GM19025 (cell line): Measurements from ENCODE around the gene NTF4.
"Not testable (repeated sequence)": the region's sequence is repeated elsewhere in the genome, so short reads cannot be mapped to it uniquely, and the experiment has no call there.

Source experiments
- ATAC-seq: cut with Tn5 transposase; IDR thresholded peaks from one replicate; pipeline ENCODE4 v1.9.1; 2021; ENCODE audit warnings: mild to moderate bottlenecking, low read depth, moderate library complexity; ENCODE audit not compliant: unreplicated experiment

NTF4 gene

GRCh38 chr19:49091391-49092038, 26.9 kb upstream of the NTF4 start:
- no peak for ATAC-seq

- no peak for ATAC-seq
These were observed 21.7 kb upstream of the NTF4 start for GRCh38 chr19:49086296-49086695.

DNA sequence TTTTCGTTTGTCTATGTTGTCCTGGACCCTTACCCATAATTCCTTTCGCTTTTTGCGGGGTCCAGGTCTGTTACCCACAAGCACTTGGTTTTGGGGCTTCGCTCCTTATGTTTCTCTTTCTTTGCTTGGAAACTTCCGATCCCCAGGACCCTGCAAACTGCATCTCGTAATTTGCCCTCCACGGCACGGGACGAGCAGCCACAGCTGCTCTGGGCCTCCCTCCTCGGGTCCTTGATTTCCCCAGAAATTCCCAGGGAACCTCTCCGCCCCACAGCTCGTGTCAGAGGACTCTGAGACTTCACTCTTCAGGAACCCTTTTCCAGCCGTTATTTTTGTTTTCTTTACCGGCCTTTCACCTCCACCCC, 21.2 kb upstream of the NTF4 start:
- ATAC-seq: no peak

- ATAC-seq: peak; percentile 81
These were observed 20.6 kb upstream of the NTF4 start, which contains the start of gene SNRNP70 for GRCh38 chr19:49085020-49085867. SNRNP70 (plus strand) TSS chr19:49085451; CDS start chr19:49086415, 964 bp downstream.

GRCh38 chr19:49084206-49085019, 19.8 kb upstream of the NTF4 start:
- ATAC-seq: no peak

DNA sequence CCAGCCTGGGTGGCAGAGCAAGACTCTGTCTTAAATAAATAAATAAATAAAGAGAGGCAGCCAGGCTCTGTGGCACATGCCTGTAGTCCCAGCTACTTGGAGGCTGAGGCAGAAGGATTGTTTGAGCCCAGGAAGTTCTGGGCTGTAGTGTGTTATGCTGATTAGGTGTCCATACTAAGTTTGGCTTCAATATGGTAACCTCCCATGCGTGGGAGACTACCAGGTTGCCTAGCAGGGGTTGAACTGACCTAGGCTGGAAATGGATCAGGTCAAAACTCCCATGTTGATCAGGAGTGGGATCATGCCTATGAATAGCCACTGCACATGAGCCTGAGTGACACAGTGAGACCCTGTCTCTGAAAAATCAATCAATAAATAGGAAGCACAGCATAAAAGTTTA, 16.7 kb upstream of the NTF4 start:
- ATAC-seq: no peak

DNA sequence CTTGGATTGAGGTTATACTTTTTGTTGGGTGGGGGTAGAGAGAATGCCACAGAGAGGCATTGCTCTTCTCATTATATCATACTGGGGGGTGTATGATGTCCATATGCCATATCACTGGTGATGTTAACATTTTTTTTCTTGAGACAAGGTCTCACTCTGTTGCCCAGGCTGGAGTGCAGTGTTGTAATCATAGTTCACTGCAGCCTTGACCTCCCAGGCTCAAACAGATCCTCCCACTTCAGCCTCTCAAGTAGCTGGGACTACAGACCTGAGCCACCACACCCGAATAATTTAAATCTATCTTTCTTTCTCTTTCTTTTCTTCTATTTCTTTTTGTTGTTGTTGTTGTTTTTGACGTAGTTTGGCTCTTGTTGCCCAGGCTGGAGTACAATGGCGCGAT, 15.8 kb upstream of the NTF4 start:
- ATAC-seq: no peak

- not testable (repeated sequence) for ATAC-seq
These were observed 10.3 kb upstream of the NTF4 start for GRCh38 chr19:49074869-49075268.

GRCh38 chr19:49073514-49074378, 9.1 kb upstream of the NTF4 start:
- ATAC-seq: no peak

GRCh38 chr19:49071860-49072547, 7.4 kb upstream of the NTF4 start:
- no peak for ATAC-seq

DNA sequence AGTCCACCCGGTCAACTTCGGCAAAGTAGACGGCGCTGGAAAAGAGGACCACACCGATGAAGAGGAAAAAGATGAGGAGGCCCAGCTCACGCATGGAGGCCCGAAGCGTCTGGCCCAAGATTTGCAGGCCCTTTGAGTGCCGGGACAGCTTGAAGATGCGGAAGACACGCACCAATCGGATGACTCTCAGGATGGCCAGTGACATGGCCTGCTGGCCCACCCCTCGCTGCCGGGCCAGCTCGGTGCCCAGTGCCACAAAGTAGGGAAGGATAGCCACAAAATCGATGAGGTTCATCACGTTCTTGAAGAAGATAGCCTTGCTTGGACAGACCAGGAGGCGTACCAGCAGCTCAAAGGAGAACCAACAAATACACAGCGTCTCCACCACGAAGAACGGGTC, 5.8 kb upstream of the NTF4 start:
- no peak for ATAC-seq

DNA sequence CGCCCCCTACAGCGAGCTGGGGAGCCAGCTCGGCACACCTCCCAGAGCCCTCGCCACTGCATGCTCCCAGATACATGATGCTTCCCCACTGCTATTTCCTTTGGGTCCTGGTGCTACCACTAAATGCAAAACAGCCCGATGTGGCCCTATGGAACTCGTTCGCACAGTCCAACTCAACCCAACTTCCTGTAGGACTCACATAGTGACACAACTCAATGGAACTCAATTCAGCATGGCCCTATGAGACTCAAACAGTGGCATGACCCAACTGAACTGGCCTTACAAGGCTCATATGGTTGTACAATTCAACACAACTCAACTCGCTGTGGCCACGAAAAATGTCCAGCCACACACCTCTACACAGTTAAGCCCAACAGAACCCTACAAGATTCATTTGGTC, 4.4 kb upstream of the NTF4 start:
- no peak for ATAC-seq

DNA sequence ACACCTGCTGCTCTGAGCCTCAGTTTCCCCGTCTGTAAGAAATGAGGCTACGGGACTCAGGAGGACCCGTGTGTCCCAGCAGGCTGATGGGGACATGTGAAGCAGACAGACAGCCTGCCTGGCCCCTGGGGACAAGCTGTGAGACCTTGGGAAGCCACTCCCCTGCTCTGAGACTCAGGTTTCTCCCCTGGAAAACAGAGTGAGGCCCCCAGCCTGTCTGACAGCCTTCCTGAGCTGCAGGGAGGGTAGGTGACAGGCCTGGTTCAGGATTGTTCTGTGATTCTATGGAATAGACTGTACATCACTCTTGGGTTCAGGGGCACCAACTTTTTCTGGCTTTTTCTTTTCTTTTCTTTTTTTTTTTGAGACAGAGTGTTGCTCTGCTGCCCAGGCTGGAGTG, 2.9 kb upstream of the NTF4 start:
- ATAC-seq: no peak

GRCh38 chr19:49065905-49066512, 1.4 kb upstream of the NTF4 start:
- ATAC-seq: no peak

DNA sequence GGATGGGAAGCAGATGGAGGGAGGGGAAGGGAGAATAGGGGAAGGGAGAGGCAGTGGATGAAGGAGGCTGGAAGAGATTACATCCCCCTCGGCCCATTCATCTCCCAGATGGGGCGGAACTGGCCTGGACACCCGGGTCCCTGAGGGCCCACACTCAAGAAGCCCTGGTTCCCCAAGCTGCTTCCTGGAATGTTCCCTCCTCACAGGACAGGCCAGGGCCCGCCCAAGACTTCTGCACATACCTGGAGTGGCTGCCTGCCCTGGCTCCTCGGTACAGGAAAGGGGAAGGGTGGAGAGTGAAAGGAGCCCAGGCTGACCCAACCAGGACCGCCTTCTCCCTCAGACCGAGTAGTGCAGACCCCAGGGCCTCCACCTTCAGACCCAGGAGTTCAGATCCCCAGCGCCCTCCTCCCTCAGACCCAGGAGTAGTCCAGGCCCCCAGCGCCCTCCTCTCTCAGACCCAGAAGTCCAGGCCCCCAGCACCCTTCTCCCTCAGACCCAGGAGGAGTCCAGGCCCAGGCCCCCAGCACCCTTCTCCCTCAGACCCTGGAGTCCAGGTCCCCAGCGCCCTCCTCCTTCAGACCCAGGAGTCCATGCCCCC, 489 bp downstream of the NTF4 start:
- no peak for ATAC-seq

GRCh38 chr19:49061445-49061844, 3.2 kb downstream of the NTF4 start:
- ATAC-seq: no peak

DNA sequence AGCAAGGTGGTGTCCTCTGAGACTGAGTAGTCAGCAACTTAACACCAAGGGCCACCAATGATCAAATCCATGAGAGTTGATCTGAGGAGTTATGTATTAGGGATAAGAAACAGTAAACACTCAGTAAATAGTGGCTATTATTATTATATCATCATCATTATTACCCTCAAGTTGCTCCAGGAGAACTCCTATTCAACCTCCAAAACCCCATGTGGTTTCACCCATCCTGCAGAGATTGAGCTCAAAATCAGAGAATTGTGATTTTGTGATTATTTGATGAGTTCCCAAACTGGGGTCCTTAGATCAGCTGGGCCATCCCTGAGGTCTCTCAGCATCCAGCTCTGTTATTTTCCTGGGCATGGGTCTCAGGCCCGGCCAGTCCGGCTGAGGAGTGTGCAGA, 3.6 kb downstream of the NTF4 start:
- no peak for ATAC-seq

DNA sequence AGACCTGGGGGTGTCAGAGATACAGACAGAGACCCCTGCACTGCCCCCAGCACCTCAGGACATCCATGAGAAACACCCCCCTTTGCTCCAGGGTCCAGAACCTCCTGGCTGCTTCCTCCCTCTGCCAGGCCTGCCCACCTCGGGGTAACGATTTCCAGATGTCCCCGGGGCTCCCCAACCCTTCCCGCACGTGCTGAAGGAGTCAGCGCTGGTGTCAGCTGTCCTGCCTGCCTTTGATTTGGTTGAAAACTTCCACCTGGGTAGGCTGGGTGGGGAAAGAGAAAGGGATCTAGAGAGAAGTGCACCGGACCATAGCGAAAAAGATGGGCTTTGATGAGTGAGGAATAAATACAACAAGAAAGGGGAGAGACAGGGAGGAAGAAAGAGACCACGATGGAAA, 5.6 kb downstream of the NTF4 start:
- no peak for ATAC-seq

GRCh38 chr19:49058562-49058961, 6.1 kb downstream of the NTF4 start:
- ATAC-seq: no peak
